HL-60 (cell line): Measurements from ENCODE around the gene BANF1.

Source experiments
- CTCF ChIP-seq: IDR thresholded peaks from one replicate; pipeline ENCODE4 v1.5.1; 2011; ENCODE audit warnings: low read length, control low read depth, inconsistent platforms; ENCODE audit not compliant: insufficient read depth
- GABPA ChIP-seq: IDR thresholded peaks from 2 replicates; pipeline ENCODE4 v1.6.1; 2012; ENCODE audit warnings: low read depth
- POLR2AphosphoS5 ChIP-seq: IDR thresholded peaks from 2 replicates; pipeline ENCODE4 v1.6.1; 2012; ENCODE audit warnings: low read depth
- REST ChIP-seq: IDR thresholded peaks from 2 replicates; pipeline ENCODE4 v1.6.1; 2012; ENCODE audit warnings: low read depth; ENCODE audit not compliant: insufficient replicate concordance
- SPI1 ChIP-seq: IDR thresholded peaks from 2 replicates; pipeline ENCODE4 v1.6.1; 2012; ENCODE audit warnings: low read depth, mild to moderate bottlenecking, borderline replicate concordance

GRCh38 chr11:66015936-66016792 is 13.9 kb downstream of the BANF1 start:
- TF ChIP-seq REST (no peak), GABPA (no peak), CTCF (no peak), SPI1 (no peak), POLR2AphosphoS5 (no peak)
